HG03571 (cell line): Measurements from ENCODE around the gene LAMA3.
A peak's percentile ranks its signal among the peaks of the same experiment; 100 is the strongest.

ENCODE experiments used
- ATAC-seq: cut with Tn5 transposase; IDR thresholded peaks from one replicate; pipeline ENCODE4 v1.9.1; 2021; ENCODE audit not compliant: unreplicated experiment

LAMA3 gene

GRCh38 chr18:23812546-23813440 is 123.5 kb downstream of the LAMA3 start:
- ATAC-seq, result no peak

- no peak for ATAC-seq
Measured at GRCh38 chr18:23814991-23815614, 125.8 kb downstream of the LAMA3 start.

GRCh38 chr18:23816021-23816420 is 126.8 kb downstream of the LAMA3 start:
- ATAC-seq, result no peak

- no peak for ATAC-seq
Measured at GRCh38 chr18:23816740-23817139, 127.5 kb downstream of the LAMA3 start.

- ATAC-seq, result no peak
Measured at GRCh38 chr18:23819001-23819400, 129.7 kb downstream of the LAMA3 start.

GRCh38 chr18:23822590-23823385 is 133.5 kb downstream of the LAMA3 start:
- ATAC-seq, result no peak

- ATAC-seq, result no peak
Measured at GRCh38 chr18:23824240-23824639, 135.0 kb downstream of the LAMA3 start.

- no peak for ATAC-seq
Measured at GRCh38 chr18:23824669-23825068, 135.4 kb downstream of the LAMA3 start.

GRCh38 chr18:23825496-23825895 is 136.2 kb downstream of the LAMA3 start:
- ATAC-seq, result peak; percentile 6

GRCh38 chr18:23825978-23826405 is 136.7 kb downstream of the LAMA3 start:
- ATAC-seq, result peak; percentile 79

GRCh38 chr18:23826850-23827620 is 137.8 kb downstream of the LAMA3 start:
- no peak for ATAC-seq

- no peak for ATAC-seq
Measured at GRCh38 chr18:23827681-23828080, 138.4 kb downstream of the LAMA3 start.

- peak; percentile 93 for ATAC-seq
Measured at GRCh38 chr18:23828426-23828825, 139.2 kb downstream of the LAMA3 start.

GRCh38 chr18:23832911-23833310 is 143.7 kb downstream of the LAMA3 start:
- no peak for ATAC-seq

GRCh38 chr18:23833714-23834113 is 144.5 kb downstream of the LAMA3 start:
- ATAC-seq, result no peak

- ATAC-seq, result no peak
Measured at GRCh38 chr18:23835091-23835490, 145.8 kb downstream of the LAMA3 start.

- ATAC-seq, result no peak
Measured at GRCh38 chr18:23835506-23835905, 146.3 kb downstream of the LAMA3 start.

- no peak for ATAC-seq
Measured at GRCh38 chr18:23837591-23837990, 148.3 kb downstream of the LAMA3 start.

- ATAC-seq, result no peak
Measured at GRCh38 chr18:23838233-23838632, 149.0 kb downstream of the LAMA3 start.

- ATAC-seq, result no peak
Measured at GRCh38 chr18:23838801-23839366, 149.6 kb downstream of the LAMA3 start.
